GM19463 (cell line): ENCODE measurements around the gene CNTNAP2.
"Not testable (repeated sequence)": the region's sequence is repeated elsewhere in the genome, so short reads cannot be mapped to it uniquely, and the experiment has no call there.

Source experiments
- ATAC-seq: cut with Tn5 transposase; IDR thresholded peaks from one replicate; pipeline ENCODE4 v1.9.1; 2021; ENCODE audit warnings: mild to moderate bottlenecking, moderate library complexity; ENCODE audit not compliant: unreplicated experiment

The CNTNAP2 gene

GRCh38 chr7:148299350-148300276 is 2183.0 kb downstream of the CNTNAP2 start:
- no peak for ATAC-seq

GRCh38 chr7:148302436-148302835 is 2185.8 kb downstream of the CNTNAP2 start:
- ATAC-seq, result not testable (repeated sequence)

GRCh38 chr7:148303295-148304082 is 2186.9 kb downstream of the CNTNAP2 start:
- ATAC-seq, result no peak

GRCh38 chr7:148304083-148304335 is 2187.4 kb downstream of the CNTNAP2 start:
- ATAC-seq, result no peak

GRCh38 chr7:148304456-148304855 is 2187.9 kb downstream of the CNTNAP2 start:
- ATAC-seq, result no peak

GRCh38 chr7:148306759-148307158 is 2190.2 kb downstream of the CNTNAP2 start:
- no peak for ATAC-seq

- no peak for ATAC-seq
Measured at GRCh38 chr7:148318102-148318811, 2201.7 kb downstream of the CNTNAP2 start.

- no peak for ATAC-seq
Measured at GRCh38 chr7:148318838-148319237, 2202.2 kb downstream of the CNTNAP2 start.

GRCh38 chr7:148319316-148319808 is 2202.8 kb downstream of the CNTNAP2 start:
- no peak for ATAC-seq

- ATAC-seq, result no peak
Measured at GRCh38 chr7:148325208-148325607, 2208.6 kb downstream of the CNTNAP2 start.

GRCh38 chr7:148327379-148327778 is 2210.8 kb downstream of the CNTNAP2 start:
- ATAC-seq, result no peak

GRCh38 chr7:148328906-148329305 is 2212.3 kb downstream of the CNTNAP2 start:
- ATAC-seq, result no peak

GRCh38 chr7:148330124-148330818 is 2213.7 kb downstream of the CNTNAP2 start:
- ATAC-seq, result no peak

GRCh38 chr7:148330822-148331221 is 2214.2 kb downstream of the CNTNAP2 start:
- no peak for ATAC-seq

- not testable (repeated sequence) for ATAC-seq
Measured at GRCh38 chr7:148331456-148331855, 2214.9 kb downstream of the CNTNAP2 start.

GRCh38 chr7:148332191-148333186 is 2215.9 kb downstream of the CNTNAP2 start:
- ATAC-seq, result no peak

- ATAC-seq, result no peak
Measured at GRCh38 chr7:148334441-148334956, 2217.9 kb downstream of the CNTNAP2 start.

GRCh38 chr7:148334959-148335577 is 2218.5 kb downstream of the CNTNAP2 start:
- no peak for ATAC-seq

GRCh38 chr7:148335790-148336189 is 2219.2 kb downstream of the CNTNAP2 start:
- no peak for ATAC-seq
